HEK293 (cell line): Measurements from ENCODE around the gene DNAH5.
"Not testable (repeated sequence)": the region's sequence is repeated elsewhere in the genome, so short reads cannot be mapped to it uniquely, and the experiment has no call there.

Experiments
- YY1 ChIP-seq: fragments of 450-650 bp; formaldehyde crosslinking; IDR thresholded peaks from 2 replicates; pipeline ENCODE4 v1.5.1; 2018; ENCODE audit warnings: missing biosample characterization, missing genetic modification characterization
- YY2 ChIP-seq: fragments of 450-650 bp; formaldehyde crosslinking; IDR thresholded peaks from 2 replicates; pipeline ENCODE4 v1.5.1; 2016; ENCODE audit warnings: missing biosample characterization, missing genetic modification characterization
- ZNF121 ChIP-seq: fragments of 450-650 bp; formaldehyde crosslinking; IDR thresholded peaks from 2 replicates; pipeline ENCODE4 v1.5.1; 2016; ENCODE audit warnings: missing biosample characterization, missing genetic modification characterization
- ZNF292 ChIP-seq: fragments of 450-650 bp; formaldehyde crosslinking; IDR thresholded peaks from 2 replicates; pipeline ENCODE4 v1.5.1; 2016; ENCODE audit warnings: low read depth, missing biosample characterization, missing genetic modification characterization, borderline replicate concordance
- ZNF600 ChIP-seq: fragments of 450-650 bp; formaldehyde crosslinking; IDR thresholded peaks from 2 replicates; pipeline ENCODE4 v1.5.1; 2016; ENCODE audit warnings: missing biosample characterization, missing genetic modification characterization
- TF ChIP-seq, protein P1 (sequence below): fragments of 450-650 bp; formaldehyde crosslinking; IDR thresholded peaks from 2 replicates; pipeline ENCODE4 v1.5.1; 2016; ENCODE audit warnings: missing biosample characterization, missing genetic modification characterization

DNA sequence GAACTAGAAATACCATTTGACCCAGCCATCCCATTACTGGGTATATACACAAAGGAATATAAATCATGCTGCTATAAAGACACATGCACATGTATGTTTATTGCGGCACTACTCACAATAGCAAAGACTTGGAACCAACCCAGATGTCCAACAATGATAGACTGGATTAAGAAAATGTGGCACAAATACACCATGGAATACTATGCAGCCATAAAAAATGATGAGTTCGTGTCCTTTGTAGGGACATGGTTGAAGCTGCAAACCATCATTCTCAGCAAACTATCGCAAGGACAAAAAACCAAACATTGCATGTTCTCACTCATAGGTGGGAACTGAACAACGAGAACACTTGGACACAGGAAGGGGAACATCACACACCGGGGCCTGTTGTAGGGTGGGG, 40.4 kb upstream of the DNAH5 start:
- TF ChIP-seq ZNF292 (tag by site-specific recombination); ZNF600 (tag by site-specific recombination); YY1; YY2 (tag by site-specific recombination); ZNF121 (tag by site-specific recombination): not testable (repeated sequence)
- TF ChIP-seq, protein P1, sequence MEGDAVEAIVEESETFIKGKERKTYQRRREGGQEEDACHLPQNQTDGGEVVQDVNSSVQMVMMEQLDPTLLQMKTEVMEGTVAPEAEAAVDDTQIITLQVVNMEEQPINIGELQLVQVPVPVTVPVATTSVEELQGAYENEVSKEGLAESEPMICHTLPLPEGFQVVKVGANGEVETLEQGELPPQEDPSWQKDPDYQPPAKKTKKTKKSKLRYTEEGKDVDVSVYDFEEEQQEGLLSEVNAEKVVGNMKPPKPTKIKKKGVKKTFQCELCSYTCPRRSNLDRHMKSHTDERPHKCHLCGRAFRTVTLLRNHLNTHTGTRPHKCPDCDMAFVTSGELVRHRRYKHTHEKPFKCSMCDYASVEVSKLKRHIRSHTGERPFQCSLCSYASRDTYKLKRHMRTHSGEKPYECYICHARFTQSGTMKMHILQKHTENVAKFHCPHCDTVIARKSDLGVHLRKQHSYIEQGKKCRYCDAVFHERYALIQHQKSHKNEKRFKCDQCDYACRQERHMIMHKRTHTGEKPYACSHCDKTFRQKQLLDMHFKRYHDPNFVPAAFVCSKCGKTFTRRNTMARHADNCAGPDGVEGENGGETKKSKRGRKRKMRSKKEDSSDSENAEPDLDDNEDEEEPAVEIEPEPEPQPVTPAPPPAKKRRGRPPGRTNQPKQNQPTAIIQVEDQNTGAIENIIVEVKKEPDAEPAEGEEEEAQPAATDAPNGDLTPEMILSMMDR (tag by site-specific recombination) = not testable (repeated sequence)
